Measurements from ENCODE around the gene JAK3.
"Not testable (repeated sequence)": the region's sequence is repeated elsewhere in the genome, so short reads cannot be mapped to it uniquely, and the experiment has no call there.

The JAK3 gene

GRCh38 chr19:17778968-17779929 lies 68.5 kb downstream of the JAK3 start:
- no peak for DNase-seq (ENCODE audit: low read depth in 1 of 2, low spot score in 1 of 2)

DNA sequence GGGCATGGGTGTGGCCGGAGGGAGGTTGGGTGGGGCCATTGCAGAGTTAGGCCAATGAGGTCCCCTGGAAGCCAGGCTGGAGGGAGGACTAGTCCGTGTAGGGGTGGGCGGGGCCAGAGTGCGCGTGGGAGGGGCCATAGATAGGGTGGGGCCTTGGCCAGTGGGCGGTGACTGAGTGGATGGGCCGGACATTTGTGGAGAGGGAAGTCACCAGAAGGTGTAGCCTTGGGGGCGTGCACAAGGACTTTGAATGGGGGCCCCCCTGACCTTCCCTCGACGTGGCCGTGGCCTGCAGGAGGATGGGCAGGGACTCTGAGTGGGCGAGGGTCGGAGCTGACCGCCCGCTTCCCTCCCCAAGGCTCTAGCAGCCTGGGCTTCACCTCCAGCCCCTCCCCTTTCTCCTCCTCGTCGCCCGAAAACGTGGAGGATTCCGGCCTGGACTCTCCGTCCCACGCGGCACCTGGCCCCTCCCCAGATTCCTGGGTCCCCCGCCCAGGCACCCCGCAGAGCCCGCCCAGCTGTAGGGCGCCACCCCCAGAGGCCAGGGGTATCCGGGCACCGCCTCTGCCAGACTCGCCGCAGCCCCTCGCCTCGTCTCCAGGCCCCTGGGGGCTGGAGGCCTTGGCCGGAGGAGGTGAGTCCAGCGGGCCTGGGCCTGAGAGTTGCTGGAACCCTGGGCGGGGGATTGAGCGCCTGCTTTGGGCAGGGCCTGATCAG lies 69.4 kb downstream of the JAK3 start:
- DNase-seq (ENCODE audit: low read depth in 1 of 2, low spot score in 1 of 2), result no peak

DNA sequence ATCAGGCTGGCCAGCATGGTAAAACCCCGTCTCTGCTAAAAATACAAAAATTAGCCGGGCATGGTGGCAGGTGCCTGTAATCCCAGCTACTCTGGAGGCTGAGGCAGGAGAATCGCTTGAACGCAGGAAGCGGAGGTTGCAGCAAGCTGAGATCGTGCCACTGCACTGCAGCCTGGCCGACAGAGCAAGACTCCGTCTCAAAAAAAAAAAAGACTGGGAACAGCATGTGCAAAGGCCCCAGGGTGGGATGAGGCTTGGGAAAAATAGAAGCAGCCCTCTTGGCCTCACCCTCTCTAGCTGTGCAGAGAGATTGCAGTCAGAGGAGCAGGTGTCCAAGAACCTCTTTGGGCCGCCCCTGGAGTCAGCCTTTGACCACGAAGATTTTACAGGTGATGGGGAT lies 69.9 kb downstream of the JAK3 start:
- DNase-seq (ENCODE audit: low read depth in 1 of 2, low spot score in 1 of 2), result not testable (repeated sequence)

DNA sequence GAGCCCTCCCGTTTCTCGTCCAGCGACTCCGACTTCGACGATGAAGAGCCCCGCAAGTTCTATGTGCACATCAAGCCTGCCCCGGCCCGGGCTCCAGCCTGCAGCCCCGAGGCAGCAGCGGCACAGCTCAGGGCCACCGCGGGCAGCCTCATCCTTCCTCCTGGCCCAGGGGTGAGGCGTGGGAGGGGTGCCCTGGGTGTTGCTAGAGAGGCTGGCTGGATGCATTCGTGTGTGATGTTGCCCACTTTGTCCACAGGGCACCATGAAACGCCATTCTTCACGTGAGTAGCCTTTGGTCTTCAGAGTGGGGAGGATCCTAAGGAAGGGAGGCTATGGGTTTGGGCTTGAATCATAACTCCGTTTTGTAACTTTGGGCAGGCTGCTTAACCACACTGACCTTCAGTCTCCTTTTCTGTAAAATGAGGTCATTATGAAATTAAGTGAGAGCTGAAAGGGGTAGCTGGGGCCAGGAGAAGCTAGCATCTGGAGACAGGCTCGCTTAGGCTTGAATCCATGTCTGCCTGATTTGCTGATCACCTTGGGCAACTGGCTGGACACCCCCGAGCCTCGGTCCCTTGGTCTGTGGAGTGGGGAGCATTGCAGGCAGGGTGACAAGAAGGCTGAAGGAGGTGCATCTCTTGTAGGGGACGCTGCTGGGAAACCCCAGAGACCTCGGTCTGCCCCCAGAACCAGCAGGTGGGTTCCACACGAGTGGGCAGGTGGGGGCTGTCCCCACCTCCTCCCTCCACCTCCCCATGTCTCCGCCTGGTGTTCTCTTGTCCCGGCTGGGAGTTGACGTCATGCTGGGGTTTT lies 71.6 kb downstream of the JAK3 start:
- no peak for DNase-seq (ENCODE audit: low read depth in 1 of 2, low spot score in 1 of 2)

DNA sequence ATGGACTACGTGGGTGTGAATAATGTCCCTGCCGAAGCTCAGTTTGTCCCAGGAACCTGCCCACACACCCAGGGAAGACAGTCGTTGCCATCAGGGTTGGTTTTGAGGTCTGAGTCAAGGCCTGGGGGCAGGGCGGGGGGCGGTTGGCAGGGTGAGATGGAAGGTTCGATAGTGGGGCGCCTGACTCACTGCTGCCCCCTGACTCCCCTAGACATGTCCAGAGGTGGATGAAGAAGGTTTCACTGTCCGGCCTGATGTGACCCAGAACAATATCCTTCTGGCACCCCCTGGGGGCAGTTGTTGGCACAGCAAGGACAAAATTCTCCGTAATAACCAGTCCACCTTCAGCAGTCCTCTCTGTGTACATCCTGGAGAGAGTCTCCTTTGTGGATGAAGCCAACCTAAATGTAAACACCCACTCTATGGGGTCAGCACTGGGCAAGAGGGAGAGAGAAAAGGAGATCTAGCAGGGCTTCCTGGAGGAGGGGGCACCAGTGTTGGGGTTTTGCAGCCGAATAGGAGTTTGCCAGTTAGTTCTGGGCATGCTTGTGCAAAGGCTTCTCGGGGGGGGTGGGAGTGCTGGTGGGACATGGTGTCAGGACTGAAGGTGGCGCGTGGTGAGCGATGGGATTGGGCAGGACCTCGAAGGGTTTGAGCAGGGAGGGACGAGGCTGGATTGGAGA lies 72.4 kb downstream of the JAK3 start:
- DNase-seq (ENCODE audit: low read depth in 1 of 2, low spot score in 1 of 2), result no peak
